Calu3 (cell line): ENCODE data around the gene EMC7. TPM values are rescaled to one million over a fixed set of nuclear protein-coding genes. Genes with fewer than 3 reads are reported as not detected.
A peak's percentile ranks its signal among the peaks of the same experiment; 100 is the strongest.

ENCODE experiments used
- BruUV-seq: library from RNA; stranded (reverse); fragments of 400-500 nt; replicated peaks from 2 replicates; lab custom pipeline; 2021; lab: Mats Ljungman, UMichigan
- CTCF ChIA-PET: fragments of 300-600 bp; sonication (Branson Sonifier 250); formaldehyde crosslinking; loops from one replicate; lab custom pipeline; 2022; ENCODE audit warnings: antibody characterized with exemption; lab: Charles Lee
- DNase-seq: peaks from one replicate; pipeline ENCODE4 v3.0.0; 2022
- H3K27ac Mint-ChIP-seq: one replicate; pipeline ENCODE4 v1.8.0; 2022; ENCODE audit warnings: mixed read lengths; ENCODE audit not compliant: unreplicated experiment
- H3K27me3 Mint-ChIP-seq: one replicate; pipeline ENCODE4 v1.8.0; 2022; ENCODE audit warnings: mixed read lengths; ENCODE audit not compliant: unreplicated experiment
- H3K36me3 Mint-ChIP-seq: one replicate; pipeline ENCODE4 v1.8.0; 2022; ENCODE audit warnings: mild to moderate bottlenecking, moderate library complexity, mixed read lengths; ENCODE audit not compliant: insufficient read depth, unreplicated experiment
- H3K4me1 Mint-ChIP-seq: one replicate; pipeline ENCODE4 v1.8.0; 2022; ENCODE audit warnings: mild to moderate bottlenecking, low read depth, mixed read lengths; ENCODE audit not compliant: unreplicated experiment
- H3K4me3 Mint-ChIP-seq: one replicate; pipeline ENCODE4 v1.8.0; 2022; ENCODE audit warnings: mild to moderate bottlenecking, low read depth, moderate library complexity, mixed read lengths; ENCODE audit not compliant: unreplicated experiment
- H3K9me3 Mint-ChIP-seq: one replicate; pipeline ENCODE4 v1.8.0; 2022; ENCODE audit warnings: low read depth, mixed read lengths; ENCODE audit not compliant: unreplicated experiment
- CTCF ChIP-seq: fragments of 200-600 bp; IDR thresholded peaks from one replicate; pipeline ENCODE4 v1.8.0; 2022; ENCODE audit warnings: antibody characterized with exemption; ENCODE audit not compliant: unreplicated experiment
- intact Hi-C: fragments of 100-400 bp; cut with micrococcal nuclease; formaldehyde crosslinking; loops from one replicate; pipeline ENCODE4 v1.10.0; 2022; ENCODE audit not compliant: unreplicated experiment
- total RNA-seq: library from RNA; stranded (reverse); gene quantifications from 2 replicates; pipeline ENCODE4 v1.2.3, GENCODE V29; 2022

EMC7 gene
- total RNA-seq, 1 experiment from 2014 or later: 34.3 TPM

- TF ChIP-seq CTCF: no peak
- Mint-ChIP-seq H3K4me3 (peak overlapping the region; percentile 66), H3K4me1 (peaks cover 7% of the 10 kb centered on the region), H3K27ac (no peak overlapping the region), H3K36me3 (peaks cover 7% of the 10 kb centered on the region), H3K27me3 (no peaks in the 10 kb centered on the region), H3K9me3 (no peaks in the 10 kb centered on the region)
- intact Hi-C loops: no loop called here
- CTCF ChIA-PET: no interaction called here
- no peak for DNase-seq
- no TSS peak for BruUV-seq
Observed at GRCh38 chr15:34039790-34040113, 61.9 kb downstream of the EMC7 start.

GRCh38 chr15:34038871-34039789, 62.5 kb downstream of the EMC7 start, which contains the start of gene AVEN:
AVEN (minus strand) TSS chr15:34039204; CDS start chr15:34039046, 158 bp downstream.
- intact Hi-C loops: no loop called here
- TF ChIP-seq CTCF: no peak
- Mint-ChIP-seq H3K27me3 (no peaks in the 10 kb centered on the region), H3K4me1 (peaks cover 7% of the 10 kb centered on the region), H3K4me3 (peak within 1 kb of the TSS; percentile 66), H3K36me3 (peaks cover 7% of the 10 kb centered on the region), H3K9me3 (no peaks in the 10 kb centered on the region), H3K27ac (no peak within 1 kb of the TSS)
- no TSS peak for BruUV-seq
- DNase-seq: peak; percentile 23
- CTCF ChIA-PET: no interaction called here

GRCh38 chr15:34038023-34038870, 63.4 kb downstream of the EMC7 start:
- no peak for TF ChIP-seq CTCF
- Mint-ChIP-seq H3K4me3 (peak overlapping the region; percentile 66), H3K36me3 (peaks cover 7% of the 10 kb centered on the region), H3K4me1 (peaks cover 7% of the 10 kb centered on the region), H3K27me3 (no peaks in the 10 kb centered on the region), H3K27ac (no peak overlapping the region), H3K9me3 (no peaks in the 10 kb centered on the region)
- CTCF ChIA-PET: no interaction called here
- intact Hi-C loops: no loop called here
- peak; percentile 44 for DNase-seq
- BruUV-seq: no TSS peak

Other genes starting within 250 kb of the EMC7 start
- gene CHRM5, start 133.4 kb downstream of the EMC7 start, total RNA-seq: not detected in 2 replicates
- gene AVEN, start 62.7 kb downstream of the EMC7 start, total RNA-seq: 2.8 and 3.1 TPM in 2 replicates
- 1.3 TPM in 2 replicates for gene PGBD4, start 221 bp upstream of the EMC7 start, total RNA-seq
- 12.9 and 14.8 TPM in 2 replicates for gene KATNBL1, start 108.2 kb upstream of the EMC7 start, total RNA-seq
- 40.3 and 43.9 TPM in 2 replicates for gene EMC4, start 123.2 kb upstream of the EMC7 start, total RNA-seq
- gene SLC12A6, start 235.9 kb upstream of the EMC7 start, total RNA-seq: 3.8 and 4.2 TPM in 2 replicates
- gene NOP10, start 241.3 kb upstream of the EMC7 start, total RNA-seq: 46.0 and 48.1 TPM in 2 replicates
- not detected in 2 replicates for gene NUTM1, start 241.5 kb upstream of the EMC7 start, total RNA-seq